GM19238 (cell line): Measurements from ENCODE around the gene PPP1R13L.
"Not testable (repeated sequence)": the region's sequence is repeated elsewhere in the genome, so short reads cannot be mapped to it uniquely, and the experiment has no call there.

ENCODE experiments used
- DNase-seq: peaks from one replicate; pipeline ENCODE4 v3.0.0; 2011; ENCODE audit warnings: low spot score; ENCODE audit not compliant: insufficient read length

The PPP1R13L gene

DNA sequence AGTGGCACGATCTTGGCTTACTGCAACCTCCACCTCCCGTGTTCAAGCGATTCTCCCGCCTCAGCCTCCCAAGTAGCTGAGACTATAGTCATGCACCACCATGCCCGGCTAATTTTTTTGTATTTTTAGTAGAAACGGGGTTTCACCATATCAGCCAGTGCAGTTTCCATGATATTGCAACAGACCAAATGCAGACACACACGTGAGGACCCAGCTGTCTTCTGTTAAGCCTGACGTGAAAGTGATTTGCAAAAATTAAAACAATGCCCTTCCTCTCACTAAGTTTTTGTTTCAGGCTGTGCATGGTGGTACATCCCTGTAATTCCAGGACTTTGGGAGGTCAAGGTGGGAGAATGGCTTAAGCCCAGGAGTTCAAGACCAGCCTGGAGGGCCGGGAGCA, 26.1 kb upstream of the PPP1R13L start:
- DNase-seq, result not testable (repeated sequence)

DNA sequence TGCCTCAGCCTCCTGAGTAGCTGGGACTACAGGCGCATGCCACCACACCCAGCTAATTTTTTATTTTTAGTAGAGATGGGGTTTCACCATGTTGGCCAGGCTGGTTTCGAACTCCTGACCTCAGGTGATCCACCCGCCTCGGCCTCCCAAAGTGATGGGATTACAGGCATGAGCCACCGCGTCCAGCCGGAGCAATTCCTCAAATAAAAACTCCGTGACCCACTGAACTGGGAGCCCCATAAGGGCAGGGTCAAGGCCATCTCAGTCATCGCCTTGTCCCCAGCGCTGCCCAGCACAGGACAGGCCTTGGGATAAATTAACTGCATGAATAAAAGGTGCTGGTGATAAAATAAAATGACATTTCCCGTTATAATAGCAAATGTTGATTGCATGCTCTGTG, 25.0 kb upstream of the PPP1R13L start:
- DNase-seq, result not testable (repeated sequence)

DNA sequence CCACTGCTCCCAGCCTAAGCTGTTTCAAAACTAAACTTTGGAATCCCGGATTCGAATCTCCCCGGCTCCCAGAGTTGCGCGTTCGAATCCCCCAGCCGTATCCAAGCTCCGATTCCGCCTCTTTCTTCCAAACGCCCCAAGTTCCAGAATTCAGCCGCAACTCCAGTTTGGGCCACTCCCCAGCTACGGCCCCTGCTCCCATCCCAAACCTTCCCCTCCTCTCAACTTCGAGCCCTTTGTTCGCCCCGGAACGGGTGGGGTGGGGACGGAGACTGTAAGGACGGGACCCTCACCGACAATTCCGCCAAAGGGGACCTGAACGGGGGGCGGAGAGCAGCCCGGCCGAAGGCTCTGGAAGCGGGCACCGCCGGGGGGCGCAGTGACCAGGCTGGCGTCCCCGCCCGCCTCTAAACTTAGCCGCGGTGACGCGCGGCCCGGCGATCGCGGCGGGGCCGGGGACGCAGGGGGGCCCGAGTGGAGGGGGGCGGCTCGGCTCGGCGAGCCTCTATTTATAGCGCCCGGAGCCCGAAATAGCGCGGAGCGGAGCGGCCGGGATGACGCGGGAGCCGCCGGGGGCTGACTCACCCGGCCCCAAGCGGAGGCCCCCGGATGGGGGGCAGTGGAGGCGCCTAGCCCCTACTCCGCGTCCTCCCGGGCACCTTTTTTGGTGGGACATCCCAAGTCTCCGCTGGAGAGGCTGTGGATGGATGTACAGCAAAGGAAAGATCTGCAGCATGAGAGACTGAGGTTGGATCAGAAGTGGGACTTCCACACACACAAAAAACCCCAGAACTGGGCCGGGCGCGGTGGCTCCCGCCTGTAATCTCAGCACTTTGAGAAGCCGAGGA, 23.7 kb upstream of the PPP1R13L start:
- DNase-seq, result no peak

DNA sequence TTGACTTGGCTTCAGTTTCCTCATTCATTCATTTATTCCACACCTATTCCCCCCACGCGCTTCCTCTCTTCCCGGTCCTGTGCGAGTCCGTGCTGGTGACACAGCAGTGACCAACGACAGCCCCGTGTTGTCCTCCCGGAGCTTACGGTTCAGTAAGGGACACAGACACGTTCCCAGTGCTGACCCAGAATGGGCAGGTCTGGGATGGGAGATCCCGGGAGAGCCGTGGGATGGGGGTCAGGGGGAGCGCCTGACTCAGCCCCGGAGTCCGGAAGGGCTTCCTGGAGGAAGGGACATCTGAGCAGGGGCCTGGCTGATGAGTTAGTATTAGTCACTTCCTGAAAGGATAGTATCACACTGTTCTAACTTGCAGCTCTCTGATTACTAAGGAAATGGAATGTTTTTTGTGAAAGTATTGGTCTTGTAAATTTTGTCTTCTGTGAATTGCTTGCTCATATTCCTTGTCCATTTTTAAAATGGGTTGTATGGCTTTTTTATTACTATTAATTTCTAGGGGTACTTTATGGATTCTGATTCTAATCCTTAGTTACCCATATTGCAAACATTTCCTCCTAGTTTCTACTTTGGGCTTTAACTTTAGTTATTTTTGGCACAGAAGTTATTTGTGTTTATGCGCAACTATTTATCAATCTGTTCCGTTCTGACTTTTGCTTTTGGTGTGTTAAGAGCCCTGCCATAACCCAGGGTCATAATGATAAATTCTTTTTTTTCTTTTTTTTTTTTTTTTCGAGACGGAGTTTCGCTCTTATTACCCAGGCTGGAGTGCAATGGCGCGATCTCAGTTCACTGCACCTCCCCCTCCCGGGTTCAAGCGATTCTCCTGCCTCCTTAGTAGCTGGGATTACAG, 19.6 kb upstream of the PPP1R13L start:
- no peak for DNase-seq

DNA sequence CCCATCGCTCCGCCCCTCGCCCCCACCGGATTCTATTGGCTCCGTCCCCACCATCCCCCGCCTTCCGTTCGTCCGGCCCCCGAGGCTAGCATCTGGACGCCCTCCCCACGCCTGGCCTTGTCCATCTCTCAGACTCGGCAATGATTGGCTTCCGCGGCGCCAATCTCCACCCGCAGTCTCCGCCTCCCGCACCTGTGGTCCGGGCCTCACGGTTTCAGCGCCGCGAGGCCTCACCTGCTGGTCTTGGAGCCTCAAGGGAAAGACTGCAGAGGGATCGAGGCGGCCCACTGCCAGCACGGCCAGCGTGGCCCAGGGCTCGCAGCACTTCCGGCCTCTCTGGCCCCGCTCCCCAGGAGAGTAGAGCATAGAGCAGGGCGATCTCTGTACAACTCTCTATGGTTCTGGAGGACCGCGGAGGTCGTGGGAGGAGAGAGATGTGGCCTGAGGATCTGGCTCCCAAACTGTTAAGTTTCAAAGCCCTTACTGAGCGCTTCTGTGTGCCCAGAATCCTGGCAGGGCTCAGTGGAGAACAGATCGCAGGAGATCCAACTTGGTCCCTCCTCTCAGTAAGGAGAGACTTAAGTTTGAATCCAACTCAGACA, 18.8 kb upstream of the PPP1R13L start, which contains the start of gene ERCC1:
Gene ERCC1 (minus strand): TSS at position 329 of the 602 bp plus-strand sequence. CDS start 543 bp downstream, outside the sequence.
- DNase-seq, result peak; percentile 96

DNA sequence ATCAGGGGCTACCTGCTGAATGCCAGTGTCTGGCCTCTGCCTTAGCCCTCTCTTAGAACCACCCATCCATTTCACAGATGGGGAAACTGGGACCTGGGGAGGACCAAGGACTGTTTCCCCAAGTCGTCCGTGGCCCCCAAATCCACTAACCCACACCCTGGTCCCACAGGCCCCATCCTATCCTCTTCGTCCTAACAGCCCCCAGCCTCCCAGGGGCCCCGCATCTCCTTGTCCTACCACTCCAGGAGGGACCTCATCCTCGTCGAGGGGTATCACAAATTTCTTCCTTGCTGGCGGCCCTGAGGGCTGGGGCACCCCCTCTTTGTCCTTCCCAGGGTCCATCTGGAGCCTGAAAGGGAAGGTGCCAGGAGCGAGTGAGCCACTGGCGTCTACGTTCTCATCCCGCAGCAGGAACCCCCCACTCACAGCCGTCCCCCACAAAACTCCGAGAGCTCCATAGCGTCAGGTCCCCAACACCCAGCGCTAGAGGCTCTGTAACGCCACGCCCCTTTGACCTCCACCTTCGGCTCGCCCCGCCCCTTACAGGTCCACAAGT, 18.2 kb upstream of the PPP1R13L start:
- DNase-seq, result no peak

DNA sequence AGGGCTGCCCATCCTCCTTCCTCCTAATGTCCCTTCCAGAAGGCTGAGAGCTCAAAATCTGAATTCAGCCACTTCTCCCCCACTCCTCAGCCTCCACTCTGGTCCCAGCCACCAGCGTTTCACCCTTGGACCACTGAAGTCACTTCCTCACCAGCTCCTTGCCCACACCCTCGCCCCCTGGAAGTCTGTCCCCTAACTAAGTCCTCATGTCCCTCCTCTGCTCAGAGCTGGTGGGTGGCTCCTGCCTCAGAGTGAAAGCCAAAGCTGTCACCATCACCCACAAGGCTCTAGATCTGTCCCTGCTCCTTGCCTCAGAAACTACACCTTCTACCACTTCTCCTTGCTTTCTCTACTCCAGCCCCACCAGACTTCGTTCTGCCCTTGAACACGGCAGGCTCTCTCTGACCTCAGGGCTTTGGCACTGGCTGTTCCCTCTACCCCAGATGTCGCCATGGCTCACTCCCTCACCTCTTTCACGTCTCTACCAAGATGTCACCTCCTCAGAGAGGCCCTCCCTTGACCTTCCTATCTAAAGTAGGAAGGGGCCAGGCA, 17.2 kb upstream of the PPP1R13L start:
- DNase-seq, result no peak

DNA sequence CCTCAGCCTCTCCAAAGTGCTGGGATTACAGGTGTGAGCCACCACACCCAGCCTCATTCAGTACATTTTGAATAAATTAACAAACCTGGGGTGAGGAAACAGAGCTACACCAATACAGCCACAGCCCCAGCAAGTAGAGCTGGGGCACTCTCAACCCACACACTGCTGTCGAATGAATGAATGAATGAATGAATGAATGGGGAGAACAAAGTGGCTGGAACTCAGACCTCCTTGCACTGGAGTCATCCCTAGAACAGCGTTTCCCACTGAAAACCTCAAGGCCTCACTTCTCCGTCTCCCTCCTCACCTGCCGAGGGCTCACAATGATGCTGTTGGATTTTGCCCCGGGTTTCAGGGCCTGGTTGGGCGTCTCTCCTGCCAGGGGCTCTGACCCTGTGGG, 16.0 kb upstream of the PPP1R13L start:
- no peak for DNase-seq

DNA sequence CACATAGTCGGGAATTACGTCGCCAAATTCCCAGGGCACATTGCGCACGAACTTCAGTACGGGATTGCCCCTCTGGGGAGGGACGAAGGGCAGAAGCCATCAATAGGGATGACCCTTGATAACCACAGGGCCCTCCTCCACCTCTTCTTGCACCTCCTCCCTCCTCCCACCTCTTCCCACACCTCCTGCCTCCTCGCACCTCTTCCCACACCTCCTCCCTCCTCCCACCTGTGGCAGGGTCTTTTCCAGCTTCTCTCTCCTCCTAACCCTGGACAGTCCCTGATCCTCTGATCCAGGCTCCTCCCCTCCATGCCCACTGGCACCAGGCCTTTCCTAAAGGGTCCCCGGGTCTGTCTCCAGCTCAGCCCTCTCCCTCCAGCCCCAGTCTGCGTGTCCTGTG, 15.5 kb upstream of the PPP1R13L start:
- DNase-seq, result no peak

DNA sequence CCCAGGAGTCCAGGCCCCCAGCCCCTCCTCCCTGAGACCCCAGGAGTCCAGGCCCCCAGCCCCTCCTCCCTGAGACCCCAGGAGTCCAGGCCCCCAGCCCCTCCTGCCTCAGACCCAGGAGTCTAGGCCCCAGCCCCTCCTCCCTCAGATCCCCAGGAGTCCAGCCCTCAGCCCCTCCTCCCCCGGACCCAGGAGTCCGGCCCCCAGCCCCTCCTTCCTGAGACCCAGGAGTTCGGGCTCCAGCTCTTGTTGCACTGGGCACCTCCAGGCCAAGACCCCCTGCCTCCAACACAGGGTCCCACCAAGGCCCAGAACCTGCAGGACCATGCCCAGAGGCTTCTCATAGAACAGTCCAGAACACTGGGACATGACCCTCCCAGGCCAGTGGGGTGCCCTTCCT, 15.0 kb upstream of the PPP1R13L start:
- no peak for DNase-seq

DNA sequence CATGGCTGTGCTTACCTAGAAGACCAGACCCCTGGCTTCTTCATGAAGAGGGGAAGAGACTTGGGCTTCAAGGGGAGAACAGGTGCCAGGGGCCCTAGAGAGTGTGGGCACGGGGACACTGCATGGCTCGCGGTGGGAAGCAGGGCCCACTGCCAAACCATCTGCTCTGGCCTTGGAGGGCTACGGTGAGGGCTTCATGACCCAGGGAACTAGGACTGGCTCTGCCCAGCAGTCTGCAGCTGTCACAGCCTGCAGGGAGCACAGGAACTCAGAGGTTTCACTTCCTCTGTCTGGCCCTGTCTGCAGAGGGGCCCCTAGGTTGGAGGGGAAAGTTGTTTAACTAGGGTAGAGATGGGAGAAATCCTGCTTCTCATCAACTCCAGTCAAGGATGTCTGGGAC, 14.5 kb upstream of the PPP1R13L start:
- peak; percentile 86 for DNase-seq

DNA sequence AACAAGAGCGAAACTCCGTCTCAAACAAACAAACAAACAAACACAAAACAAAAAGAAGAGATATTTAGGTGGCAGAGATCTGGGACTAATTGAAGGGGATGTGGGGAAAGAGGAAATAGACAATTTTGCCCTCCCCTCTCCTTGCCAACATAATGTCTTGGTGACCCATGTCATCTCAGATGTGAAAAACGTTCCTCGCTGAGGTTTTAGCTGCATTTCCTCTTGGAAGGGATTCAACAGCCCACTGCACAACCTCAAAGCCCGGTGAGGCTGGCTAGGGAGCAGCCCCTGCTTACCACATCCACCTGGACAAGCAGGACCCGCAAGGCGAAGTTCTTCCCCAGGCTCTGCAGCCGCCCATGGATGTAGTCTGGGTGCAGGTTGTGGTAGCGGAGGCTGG, 13.9 kb upstream of the PPP1R13L start:
- no peak for DNase-seq

DNA sequence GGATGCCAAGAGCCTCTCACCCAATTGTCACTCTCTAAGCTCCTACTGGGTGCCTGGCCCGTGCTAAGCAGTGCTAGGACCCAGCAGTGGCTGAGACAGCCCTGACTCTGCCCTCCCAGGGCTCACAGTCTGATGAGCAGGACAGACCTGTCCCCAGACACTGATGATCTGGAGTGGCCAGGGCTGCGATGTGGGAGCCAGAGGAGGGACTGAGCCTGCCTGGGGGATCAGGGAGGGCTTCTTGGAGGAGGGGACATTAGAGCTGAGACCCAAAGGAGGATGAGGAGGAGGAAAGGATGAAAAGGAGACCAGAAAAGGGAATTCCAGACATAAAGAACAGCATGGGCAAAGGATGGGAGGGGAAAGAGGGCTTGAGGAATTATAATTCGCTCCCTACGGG, 12.3 kb upstream of the PPP1R13L start:
- DNase-seq, result no peak

DNA sequence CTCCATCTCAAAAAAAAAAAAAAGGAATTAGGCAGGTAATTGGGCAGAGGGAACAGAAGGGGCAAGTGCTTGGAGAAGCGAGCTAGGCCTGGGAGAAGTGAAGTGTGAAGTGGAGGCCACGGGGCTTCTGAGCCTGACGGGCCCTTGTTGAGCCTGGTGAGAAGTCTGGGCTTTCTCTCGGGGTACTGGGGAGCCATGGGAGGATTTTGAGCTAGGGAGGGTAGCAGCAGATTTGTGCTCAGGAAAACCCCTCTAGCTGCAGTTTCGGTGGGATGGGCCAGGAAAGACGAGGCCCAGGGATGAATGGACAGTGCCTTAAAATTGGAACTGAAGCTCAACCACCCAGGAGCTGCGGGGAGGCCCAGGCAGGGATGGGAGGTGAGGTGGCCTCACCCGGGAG, 9.6 kb upstream of the PPP1R13L start:
- DNase-seq, result no peak

DNA sequence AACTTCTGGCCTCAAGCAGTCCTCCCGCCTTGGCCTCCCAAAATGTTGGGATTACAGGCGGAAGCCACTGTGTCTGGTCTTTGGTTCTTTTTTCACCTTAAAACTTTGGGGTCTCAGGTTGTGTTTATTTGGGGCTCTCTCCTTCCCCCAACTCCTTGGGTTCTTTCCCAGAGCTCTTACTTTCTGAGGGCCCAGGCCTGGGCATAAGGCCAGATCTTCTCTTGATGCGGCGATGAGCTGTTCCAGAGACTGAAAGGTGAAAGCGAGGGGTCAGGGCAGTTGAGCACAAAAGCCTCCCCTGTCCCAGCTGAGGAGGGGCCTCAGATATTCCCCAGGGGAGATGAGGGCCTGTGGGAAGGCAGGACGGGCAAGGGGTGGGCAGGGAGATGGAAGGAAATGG, 8.6 kb upstream of the PPP1R13L start:
- DNase-seq, result no peak

DNA sequence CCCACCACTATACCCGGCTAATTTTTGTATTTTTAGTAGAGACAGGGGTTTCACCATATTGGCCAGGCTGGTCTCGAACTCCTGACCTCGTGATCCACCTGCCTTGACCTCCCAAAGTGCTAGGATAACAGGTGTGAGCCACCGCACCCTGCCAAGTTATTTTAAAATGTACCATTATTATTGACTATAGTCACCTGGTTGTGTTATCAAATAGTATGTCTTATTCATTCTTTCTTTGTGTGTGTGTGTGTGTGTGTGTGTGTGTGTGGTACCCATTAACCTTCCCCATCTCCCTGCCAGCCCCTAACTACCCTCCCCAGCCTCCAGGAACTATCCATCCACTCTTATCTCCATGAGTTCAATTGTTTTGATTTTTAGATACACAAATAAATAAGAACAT, 5.5 kb upstream of the PPP1R13L start:
- DNase-seq, result not testable (repeated sequence)

DNA sequence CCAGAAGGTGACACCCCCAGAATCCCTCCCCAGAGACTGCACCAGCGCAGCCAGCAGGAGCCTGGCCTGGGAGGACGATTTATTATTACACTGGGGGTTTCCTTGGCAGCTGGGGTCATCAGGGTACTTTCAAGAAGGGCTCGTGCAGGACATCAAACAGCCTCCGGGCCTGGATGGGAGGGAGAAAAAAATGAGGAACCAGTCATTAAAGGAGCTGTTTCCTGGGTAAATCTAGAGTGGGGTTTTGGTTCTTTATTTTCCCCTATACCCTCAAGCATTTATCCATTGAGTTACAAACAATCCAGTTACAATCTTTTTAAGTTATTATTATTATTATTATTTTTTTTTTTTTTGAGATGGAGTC, 4.7 kb upstream of the PPP1R13L start:
- no peak for DNase-seq

DNA sequence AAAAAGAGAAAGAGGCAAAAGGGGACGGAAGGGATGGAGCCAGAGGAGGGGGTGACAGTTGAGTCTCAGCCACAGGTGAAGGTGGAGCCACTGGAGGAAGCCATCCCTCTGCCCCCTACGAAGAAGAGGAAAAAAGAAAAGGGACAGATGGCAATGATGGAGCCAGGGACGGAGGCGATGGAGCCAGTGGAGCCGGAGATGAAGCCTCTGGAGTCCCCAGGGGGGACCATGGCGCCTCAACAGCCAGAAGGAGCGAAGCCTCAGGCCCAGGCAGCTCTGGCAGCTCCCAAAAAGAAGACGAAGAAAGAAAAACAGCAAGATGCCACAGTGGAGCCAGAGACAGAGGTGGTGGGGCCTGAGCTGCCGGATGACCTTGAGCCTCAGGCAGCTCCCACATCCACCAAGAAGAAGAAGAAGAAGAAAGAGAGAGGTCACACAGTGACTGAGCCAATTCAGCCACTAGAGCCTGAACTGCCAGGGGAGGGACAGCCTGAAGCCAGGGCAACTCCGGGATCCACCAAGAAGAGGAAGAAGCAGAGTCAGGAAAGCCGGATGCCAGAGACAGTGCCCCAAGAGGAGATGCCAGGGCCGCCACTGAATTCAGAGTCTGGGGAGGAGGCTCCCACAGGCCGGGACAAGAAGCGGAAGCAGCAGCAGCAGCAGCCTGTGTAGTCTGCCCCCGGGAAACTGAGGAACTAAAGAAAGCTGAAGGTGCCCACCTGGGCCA, 4.1 kb upstream of the PPP1R13L start:
- no peak for DNase-seq

DNA sequence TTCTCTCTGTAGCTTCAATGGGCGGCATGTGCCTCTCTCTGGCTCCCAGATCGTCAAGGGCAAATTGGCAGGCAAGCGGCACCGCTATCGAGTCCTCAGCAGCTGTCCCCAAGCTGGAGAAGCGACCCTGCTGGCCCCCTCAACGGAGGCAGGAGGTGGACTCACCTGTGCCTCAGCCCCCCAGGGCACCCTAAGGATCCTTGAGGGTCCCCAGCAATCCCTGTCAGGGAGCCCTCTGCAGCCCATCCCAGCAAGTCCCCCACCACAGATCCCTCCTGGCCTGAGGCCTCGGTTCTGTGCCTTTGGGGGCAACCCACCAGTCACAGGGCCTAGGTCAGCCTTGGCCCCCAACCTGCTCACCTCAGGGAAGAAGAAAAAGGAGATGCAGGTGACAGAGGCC, 3.3 kb upstream of the PPP1R13L start:
- no peak for DNase-seq

DNA sequence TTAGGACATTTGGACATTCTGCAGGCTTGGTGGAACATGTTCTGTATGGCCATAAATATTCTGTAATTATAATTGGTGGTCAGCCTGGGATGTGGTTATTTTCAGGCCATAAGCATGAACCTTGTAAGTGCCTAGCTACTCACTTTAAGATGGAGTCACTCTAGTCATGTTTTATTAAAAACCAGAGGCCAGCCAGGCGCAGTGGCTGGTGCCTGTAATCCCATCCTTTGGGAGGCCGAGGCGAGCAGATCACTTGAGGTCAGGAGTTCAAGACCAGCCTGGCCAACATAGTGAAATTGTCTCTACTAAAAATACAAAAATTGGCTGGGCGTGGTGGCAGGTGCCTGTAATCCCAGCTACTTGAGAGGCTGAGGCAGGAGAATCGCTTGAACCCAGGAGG, 2.7 kb upstream of the PPP1R13L start:
- not testable (repeated sequence) for DNase-seq

DNA sequence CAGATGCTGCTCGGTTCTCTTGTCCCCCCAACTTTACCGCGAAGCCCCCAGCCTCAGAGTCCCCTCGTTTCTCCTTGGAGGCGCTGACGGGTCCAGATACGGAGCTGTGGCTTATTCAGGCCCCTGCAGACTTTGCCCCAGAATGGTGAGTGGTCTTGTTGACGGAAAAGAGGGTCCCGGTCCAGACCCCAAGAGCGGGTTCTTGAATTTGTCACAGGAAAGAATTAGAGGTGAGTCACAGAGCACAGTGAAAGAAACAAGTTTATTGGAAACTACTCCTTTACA, 2.2 kb upstream of the PPP1R13L start:
- DNase-seq, result no peak
